GM12892 (cell line): ENCODE measurements around the gene GNA14.

Source experiments
- POLR2A ChIP-seq: IDR thresholded peaks from 2 replicates; pipeline ENCODE4 v1.6.1; 2011; ENCODE audit warnings: low read depth, low read length, control low read depth
- POLR2AphosphoS5 ChIP-seq: IDR thresholded peaks from 2 replicates; pipeline ENCODE4 v1.6.1; 2011; ENCODE audit warnings: low read depth, low read length, control low read depth
- TAF1 ChIP-seq: IDR thresholded peaks from 2 replicates; pipeline ENCODE4 v1.6.1; 2011; ENCODE audit warnings: low read depth, mild to moderate bottlenecking, control low read depth, low read length, borderline replicate concordance

DNA sequence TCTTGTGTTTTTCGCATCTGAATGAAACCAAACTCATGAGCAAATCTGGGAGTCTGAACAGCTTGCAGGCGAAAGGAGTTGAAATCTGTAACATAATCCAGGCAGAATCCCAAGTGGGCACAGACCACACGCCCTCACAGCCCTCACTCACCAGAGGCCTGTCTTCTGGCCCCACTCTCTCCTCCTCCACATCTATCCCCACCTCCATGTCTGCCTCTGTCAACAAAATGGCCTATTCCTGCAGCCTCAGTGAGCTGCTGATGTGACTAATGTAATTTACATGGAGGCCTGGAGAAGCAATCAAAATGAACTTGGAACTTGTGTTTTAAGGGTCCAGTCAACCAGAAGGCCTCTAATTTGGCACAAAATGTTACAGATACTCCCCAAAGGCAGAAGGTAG is 136.6 kb downstream of the GNA14 start:
- TF ChIP-seq POLR2AphosphoS5 (no peak), POLR2A (no peak), TAF1 (no peak)
